Measurements from ENCODE around the gene ERF. TPM values are rescaled to one million over a fixed set of nuclear protein-coding genes. Genes with fewer than 3 reads are reported as not detected.
A peak's percentile ranks its signal among the peaks of the same experiment; 100 is the strongest.

Gene ERF
- total and polyA plus RNA-seq, 2 experiments from 2014 or later, result 24.7 to 29.6 TPM

DNA sequence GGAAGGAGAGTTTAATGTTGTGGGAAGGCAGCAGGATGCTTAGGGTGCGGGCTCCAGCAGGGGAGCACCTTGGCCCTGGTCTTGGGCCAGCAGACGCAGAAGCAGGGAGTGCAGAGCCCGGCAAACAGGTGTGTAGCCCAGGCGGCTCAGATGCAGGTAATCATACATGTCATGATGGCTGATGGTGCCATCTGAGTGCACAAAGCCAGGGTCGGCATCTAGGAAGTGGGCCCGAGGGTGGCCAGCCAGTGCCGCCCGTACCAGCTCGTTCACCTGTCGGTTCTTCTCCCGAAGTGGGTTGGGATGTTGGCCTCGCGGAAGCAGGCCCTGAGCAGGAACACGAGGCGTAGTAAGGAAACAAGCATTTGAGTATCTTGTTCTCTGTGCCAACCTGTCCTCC, 42.1 kb upstream of the ERF start:
- no peaks in the 10 kb centered on the region for H3K4me1 ChIP-seq (ENCODE audit: insufficient read depth)
- no peaks in the 10 kb centered on the region for H3F3A ChIP-seq (ENCODE audit: insufficient read depth)
- H3K9ac ChIP-seq, result no peak overlapping the region
- DNase-seq, result no peak
- H4K20me1 ChIP-seq (ENCODE audit: insufficient read depth), result no peaks in the 10 kb centered on the region
- no peak overlapping the region for H2AFZ ChIP-seq
- no peaks in the 10 kb centered on the region for H3K9me3 ChIP-seq (ENCODE audit: low read depth)
- 89 to 90% methylated on average over 15 of the region's 15 CpGs for WGBS, 2 experiments (ENCODE audit: low coverage in 1 of 2, low lambda C conversion rate in 2 of 2, missing lambda C conversion rate in 2 of 2)
- TF ChIP-seq EZH2 (IDR thresholded peaks at IDR 0.05; ENCODE audit: insufficient read depth, poor library complexity, severe bottlenecking) (no peak), EZH2phosphoT487 (IDR thresholded peaks at IDR 0.05; ENCODE audit: insufficient read depth, low read depth) (no peak)
- no peak overlapping the region for H3K27ac ChIP-seq
- H3K27me3 ChIP-seq (replicated peaks; ENCODE audit: insufficient read depth), result no peaks in the 10 kb centered on the region
- H3K9me2 ChIP-seq (ENCODE audit: insufficient read depth), result no peaks in the 10 kb centered on the region
- no peak overlapping the region for H3K4me2 ChIP-seq (ENCODE audit: unreplicated experiment)
- in situ Hi-C loops (cut with MboI), result no loop called here
- no peaks in the 10 kb centered on the region for H3K79me2 ChIP-seq (ENCODE audit: insufficient read depth)
- H3K4me3 ChIP-seq, result no peak overlapping the region
- H3K36me3 ChIP-seq (ENCODE audit: low read depth), result peaks cover 3% of the 10 kb centered on the region; the same call in 1 of the 2 replicates

DNA sequence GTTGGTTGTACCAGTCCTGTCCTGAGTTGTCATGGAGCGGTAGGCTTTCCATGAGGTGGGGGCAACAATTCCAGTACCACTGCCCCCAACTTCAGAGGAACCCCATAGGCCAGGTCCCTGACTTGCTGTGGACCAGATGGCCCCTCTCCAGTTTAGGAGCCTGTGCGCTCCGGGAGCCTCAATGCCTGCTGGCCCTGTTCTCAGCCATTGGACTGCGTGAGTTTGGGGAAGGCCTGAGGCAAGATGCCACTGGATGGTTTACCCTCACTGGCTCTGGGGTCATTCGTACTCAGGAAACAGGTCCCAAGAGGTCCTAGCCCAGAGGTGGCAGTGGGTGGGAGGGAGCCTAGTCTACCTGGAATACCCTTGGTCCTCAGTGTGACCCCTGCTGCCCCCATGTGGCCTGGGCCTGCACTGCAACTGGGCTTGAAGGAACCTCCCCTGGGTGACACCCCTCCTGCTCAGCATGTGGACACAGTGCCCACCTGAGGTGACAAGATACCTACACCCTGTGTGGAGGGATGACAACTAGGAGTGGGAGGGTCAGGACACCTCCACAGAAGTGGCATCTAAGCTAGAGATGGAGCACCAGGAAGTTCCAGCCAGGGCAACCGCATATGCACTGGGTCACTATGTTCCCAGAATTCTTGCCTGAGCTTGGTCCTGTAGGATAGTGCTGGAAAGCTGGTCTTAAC, 41.0 kb upstream of the ERF start:
- in situ Hi-C loops (cut with MboI), result no loop called here
- DNase-seq, result peak; percentile 65
- TF ChIP-seq EZH2phosphoT487 (IDR thresholded peaks at IDR 0.05; ENCODE audit: insufficient read depth, low read depth) (no peak), EZH2 (IDR thresholded peaks at IDR 0.05; ENCODE audit: insufficient read depth, poor library complexity, severe bottlenecking) (no peak)
- Histone ChIP-seq H3K9me2 (ENCODE audit: insufficient read depth) (no peaks in the 10 kb centered on the region), H4K20me1 (ENCODE audit: insufficient read depth) (no peaks in the 10 kb centered on the region), H3K9me3 (ENCODE audit: low read depth) (no peaks in the 10 kb centered on the region), H3K9ac (no peak overlapping the region), H3K27me3 (replicated peaks; ENCODE audit: insufficient read depth) (no peaks in the 10 kb centered on the region), H3K4me1 (ENCODE audit: insufficient read depth) (no peaks in the 10 kb centered on the region), H3K36me3 (ENCODE audit: low read depth) (peaks cover 3% of the 10 kb centered on the region; the same call in 1 of the 2 replicates), H3F3A (ENCODE audit: insufficient read depth) (no peaks in the 10 kb centered on the region), H2AFZ (no peak overlapping the region), H3K79me2 (ENCODE audit: insufficient read depth) (no peaks in the 10 kb centered on the region), H3K4me3 (no peak overlapping the region), H3K27ac (no peak overlapping the region), H3K4me2 (ENCODE audit: unreplicated experiment) (no peak overlapping the region)
- 74 to 79% methylated on average over 6 of the region's 6 CpGs for WGBS, 2 experiments (ENCODE audit: low coverage in 1 of 2, low lambda C conversion rate in 2 of 2, missing lambda C conversion rate in 2 of 2)

DNA sequence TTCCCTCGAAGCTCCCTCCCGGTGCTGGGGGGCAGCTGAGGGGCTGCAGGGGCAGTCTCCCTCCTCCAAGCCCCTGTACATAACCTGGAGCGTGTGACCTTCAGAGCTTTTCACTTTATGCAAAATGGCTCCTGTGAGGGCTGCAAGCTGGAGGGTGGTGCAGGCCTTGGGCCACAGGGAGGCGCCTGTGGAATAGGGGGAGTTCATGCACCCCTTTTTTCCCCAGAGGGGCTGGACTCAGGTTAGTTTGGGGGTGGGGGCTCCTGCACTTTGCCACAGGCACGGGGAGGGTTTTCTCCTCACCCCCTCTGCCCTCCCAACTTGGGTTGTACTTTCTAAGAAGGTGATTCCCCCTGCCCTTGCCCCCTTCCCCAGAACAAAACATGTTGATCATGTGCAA, 40.4 kb upstream of the ERF start:
- Histone ChIP-seq H3K79me2 (ENCODE audit: insufficient read depth) (no peaks in the 10 kb centered on the region), H3K4me1 (ENCODE audit: insufficient read depth) (no peaks in the 10 kb centered on the region), H3K9me3 (ENCODE audit: low read depth) (no peaks in the 10 kb centered on the region), H3K4me3 (no peak overlapping the region), H3K36me3 (ENCODE audit: low read depth) (peaks cover 8% of the 10 kb centered on the region; the same call in 1 of the 2 replicates), H3K27ac (no peak overlapping the region), H3K9ac (no peak overlapping the region), H3F3A (ENCODE audit: insufficient read depth) (no peaks in the 10 kb centered on the region), H2AFZ (no peak overlapping the region), H3K27me3 (replicated peaks; ENCODE audit: insufficient read depth) (no peaks in the 10 kb centered on the region), H4K20me1 (ENCODE audit: insufficient read depth) (no peaks in the 10 kb centered on the region), H3K9me2 (ENCODE audit: insufficient read depth) (no peaks in the 10 kb centered on the region), H3K4me2 (ENCODE audit: unreplicated experiment) (no peak overlapping the region)
- 75 to 76% methylated on average over 5 of the region's 5 CpGs for WGBS, 2 experiments (ENCODE audit: low coverage in 1 of 2, low lambda C conversion rate in 2 of 2, missing lambda C conversion rate in 2 of 2)
- in situ Hi-C loops (cut with MboI), result no loop called here
- no peak for DNase-seq
- TF ChIP-seq EZH2 (IDR thresholded peaks at IDR 0.05; ENCODE audit: insufficient read depth, poor library complexity, severe bottlenecking) (no peak), EZH2phosphoT487 (IDR thresholded peaks at IDR 0.05; ENCODE audit: insufficient read depth, low read depth) (no peak)

GRCh38 chr19:42294471-42295137, 39.7 kb upstream of the ERF start:
- Histone ChIP-seq H3K9ac (no peak overlapping the region), H3K4me1 (ENCODE audit: insufficient read depth) (no peaks in the 10 kb centered on the region), H3K36me3 (ENCODE audit: low read depth) (peaks cover 8% of the 10 kb centered on the region; the same call in 1 of the 2 replicates), H2AFZ (no peak overlapping the region), H3K79me2 (ENCODE audit: insufficient read depth) (no peaks in the 10 kb centered on the region), H3K9me3 (ENCODE audit: low read depth) (no peaks in the 10 kb centered on the region), H3K4me2 (ENCODE audit: unreplicated experiment) (no peak overlapping the region), H3F3A (ENCODE audit: insufficient read depth) (no peaks in the 10 kb centered on the region), H3K27me3 (replicated peaks; ENCODE audit: insufficient read depth) (no peaks in the 10 kb centered on the region), H3K27ac (no peak overlapping the region), H4K20me1 (ENCODE audit: insufficient read depth) (no peaks in the 10 kb centered on the region), H3K4me3 (no peak overlapping the region), H3K9me2 (ENCODE audit: insufficient read depth) (no peaks in the 10 kb centered on the region)
- 76 to 88% methylated on average over 14 to 22 of the region's 24 CpGs for WGBS, 2 experiments (ENCODE audit: low coverage in 1 of 2, low lambda C conversion rate in 2 of 2, missing lambda C conversion rate in 2 of 2)
- no peak for DNase-seq
- no peak for TF ChIP-seq EZH2 (IDR thresholded peaks at IDR 0.05; ENCODE audit: insufficient read depth, poor library complexity, severe bottlenecking)
- in situ Hi-C loops (cut with MboI), result no loop called here

All from GM23248 (cell line).